Adipocyte (in vitro differentiated cells): ENCODE data around the gene OAS1.
"Not testable (repeated sequence)": the region's sequence is repeated elsewhere in the genome, so short reads cannot be mapped to it uniquely, and the experiment has no call there.

ENCODE experiments used
- DNase-seq: peaks from one replicate; pipeline ENCODE4 v3.0.0-alpha.2; 2015; ENCODE audit warnings: low read depth
- H3K27me3 ChIP-seq: replicated peaks from 2 replicates; pipeline ENCODE4 v1.7.0; 2013; ENCODE audit warnings: mild to moderate bottlenecking, low read length, moderate library complexity; ENCODE audit not compliant: control insufficient read depth, insufficient read depth
- H3K36me3 ChIP-seq: 2 replicates; pipeline ENCODE4 v1.7.0; 2013; ENCODE audit warnings: low read length, mild to moderate bottlenecking, moderate library complexity; ENCODE audit not compliant: control insufficient read depth, insufficient read depth, severe bottlenecking
- H3K4me1 ChIP-seq: 2 replicates; pipeline ENCODE4 v1.7.0; 2013; ENCODE audit warnings: mild to moderate bottlenecking, low read length, moderate library complexity; ENCODE audit not compliant: control insufficient read depth, insufficient read depth
- H3K4me3 ChIP-seq: 2 replicates; pipeline ENCODE4 v1.7.0; 2013; ENCODE audit warnings: mild to moderate bottlenecking, low read length, moderate library complexity
- H3K9ac ChIP-seq: 2 replicates; pipeline ENCODE4 v1.7.0; 2013; ENCODE audit warnings: mild to moderate bottlenecking, low read length, moderate library complexity
- H3K9me3 ChIP-seq: 2 replicates; pipeline ENCODE4 v1.7.0; 2013; ENCODE audit warnings: mild to moderate bottlenecking, low read length, moderate library complexity; ENCODE audit not compliant: control insufficient read depth

The OAS1 gene

DNA sequence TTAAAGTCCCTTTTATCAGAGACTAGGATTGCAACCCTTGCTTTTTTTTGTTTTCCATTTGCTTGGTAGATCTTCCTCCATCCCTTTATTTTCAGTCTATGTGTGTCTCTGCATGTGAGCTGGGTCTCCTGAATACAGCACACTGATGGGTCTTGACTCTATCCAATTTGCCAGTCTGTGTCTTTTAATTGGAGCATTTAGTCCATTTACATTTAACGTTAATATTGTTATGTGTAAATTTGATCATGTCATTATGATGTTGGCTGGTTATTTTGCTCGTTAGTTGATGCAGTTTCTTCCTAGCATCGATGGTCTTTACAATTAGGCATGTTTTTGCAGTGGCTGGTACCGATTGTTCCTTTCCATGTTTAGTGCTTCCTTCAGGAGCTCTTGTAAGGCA, 50.4 kb downstream of the OAS1 start:
- not testable (repeated sequence) for H3K4me1 ChIP-seq, H3K27me3 ChIP-seq, H3K9ac ChIP-seq, H3K36me3 ChIP-seq, H3K4me3 ChIP-seq, DNase-seq, H3K9me3 ChIP-seq

DNA sequence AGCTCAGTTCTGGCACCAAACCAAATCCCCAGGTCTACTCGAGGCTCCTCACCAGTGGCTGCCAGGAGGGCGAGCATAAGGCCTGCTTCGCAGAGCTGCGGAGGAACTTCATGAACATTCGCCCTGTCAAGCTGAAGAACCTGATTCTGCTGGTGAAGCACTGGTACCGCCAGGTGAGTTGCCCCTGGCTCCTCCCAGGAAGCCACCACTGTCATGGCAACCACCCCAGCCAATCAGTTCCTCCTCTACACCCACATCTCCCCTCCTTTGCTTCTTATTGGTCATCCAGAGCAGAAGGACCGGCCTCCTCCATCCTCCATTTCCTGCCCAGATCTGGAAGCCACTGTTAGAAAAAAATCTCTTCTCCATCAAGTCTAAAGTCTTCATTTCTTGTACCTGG, 54.3 kb downstream of the OAS1 start:
- H3K27me3 ChIP-seq, result no peaks in the 10 kb centered on the region
- H3K9ac ChIP-seq, result no peak overlapping the region
- no peaks in the 10 kb centered on the region for H3K9me3 ChIP-seq
- DNase-seq, result no peak
- H3K36me3 ChIP-seq, result peaks cover 6% of the 10 kb centered on the region
- no peak overlapping the region for H3K4me3 ChIP-seq
- peaks cover 4% of the 10 kb centered on the region for H3K4me1 ChIP-seq

DNA sequence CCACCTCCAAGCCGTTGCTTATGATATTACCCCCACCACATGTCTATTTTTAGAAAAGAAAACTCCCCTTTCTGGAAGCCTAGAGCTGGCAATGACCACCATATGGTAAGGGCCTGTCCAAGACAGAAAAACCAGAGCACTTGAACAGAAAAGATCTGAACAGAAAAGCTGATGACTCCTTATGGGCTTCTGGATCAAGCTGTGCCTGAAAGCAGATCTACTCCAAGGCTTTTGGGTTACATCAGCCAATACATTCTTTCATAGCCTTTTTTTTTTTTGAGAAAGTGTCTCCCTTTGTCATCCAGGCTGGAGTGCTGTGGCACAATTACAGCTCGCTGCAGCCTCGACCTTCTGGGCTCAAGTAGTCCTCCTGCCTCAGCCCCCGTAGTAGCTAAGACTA, 54.8 kb downstream of the OAS1 start:
- Histone ChIP-seq H3K36me3 (peaks cover 6% of the 10 kb centered on the region), H3K4me1 (peaks cover 4% of the 10 kb centered on the region), H3K9me3 (no peaks in the 10 kb centered on the region), H3K4me3 (no peak overlapping the region), H3K9ac (no peak overlapping the region), H3K27me3 (no peaks in the 10 kb centered on the region)
- no peak for DNase-seq

DNA sequence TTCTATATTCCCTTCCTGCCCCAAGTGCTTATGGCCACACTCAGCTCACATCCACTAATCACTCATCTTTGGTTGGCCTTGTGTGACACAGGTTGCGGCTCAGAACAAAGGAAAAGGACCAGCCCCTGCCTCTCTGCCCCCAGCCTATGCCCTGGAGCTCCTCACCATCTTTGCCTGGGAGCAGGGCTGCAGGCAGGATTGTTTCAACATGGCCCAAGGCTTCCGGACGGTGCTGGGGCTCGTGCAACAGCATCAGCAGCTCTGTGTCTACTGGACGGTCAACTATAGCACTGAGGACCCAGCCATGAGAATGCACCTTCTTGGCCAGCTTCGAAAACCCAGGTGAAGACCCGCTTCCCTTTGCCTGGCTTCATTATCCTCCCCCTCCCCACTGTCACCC, 55.8 kb downstream of the OAS1 start:
- no peak overlapping the region for H3K9ac ChIP-seq
- no peaks in the 10 kb centered on the region for H3K9me3 ChIP-seq
- H3K36me3 ChIP-seq, result peaks cover 6% of the 10 kb centered on the region
- H3K4me1 ChIP-seq, result peaks cover 4% of the 10 kb centered on the region
- no peaks in the 10 kb centered on the region for H3K27me3 ChIP-seq
- DNase-seq, result no peak
- no peak overlapping the region for H3K4me3 ChIP-seq

DNA sequence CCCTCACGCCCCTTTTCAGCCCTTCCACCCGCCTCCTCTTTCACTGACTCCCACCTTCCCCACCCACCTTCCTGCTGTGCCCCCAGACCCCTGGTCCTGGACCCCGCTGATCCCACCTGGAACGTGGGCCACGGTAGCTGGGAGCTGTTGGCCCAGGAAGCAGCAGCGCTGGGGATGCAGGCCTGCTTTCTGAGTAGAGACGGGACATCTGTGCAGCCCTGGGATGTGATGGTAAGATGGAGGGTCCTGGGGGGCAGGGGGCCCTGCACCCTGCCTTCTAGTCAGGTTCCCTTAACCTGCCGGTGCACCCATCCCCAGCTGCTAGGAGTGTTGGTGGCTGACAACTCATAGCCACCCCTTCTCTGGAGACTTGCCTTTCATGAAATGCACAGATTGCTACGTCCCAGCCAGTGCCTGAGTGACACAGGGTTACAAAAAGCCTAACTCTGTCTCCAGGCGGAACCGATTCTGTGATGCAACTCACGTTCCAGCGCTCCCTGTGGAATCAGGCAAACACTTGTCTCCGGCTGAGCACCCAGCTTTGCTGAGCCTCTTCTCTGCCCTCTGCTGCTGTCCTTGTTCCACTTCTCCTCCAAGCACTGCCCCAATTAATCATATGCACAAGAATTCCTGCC, 56.6 kb downstream of the OAS1 start:
- peaks cover 6% of the 10 kb centered on the region for H3K36me3 ChIP-seq
- no peaks in the 10 kb centered on the region for H3K27me3 ChIP-seq
- peaks cover 4% of the 10 kb centered on the region for H3K4me1 ChIP-seq
- DNase-seq, result no peak
- H3K4me3 ChIP-seq, result no peak overlapping the region
- H3K9ac ChIP-seq, result no peak overlapping the region
- no peaks in the 10 kb centered on the region for H3K9me3 ChIP-seq

DNA sequence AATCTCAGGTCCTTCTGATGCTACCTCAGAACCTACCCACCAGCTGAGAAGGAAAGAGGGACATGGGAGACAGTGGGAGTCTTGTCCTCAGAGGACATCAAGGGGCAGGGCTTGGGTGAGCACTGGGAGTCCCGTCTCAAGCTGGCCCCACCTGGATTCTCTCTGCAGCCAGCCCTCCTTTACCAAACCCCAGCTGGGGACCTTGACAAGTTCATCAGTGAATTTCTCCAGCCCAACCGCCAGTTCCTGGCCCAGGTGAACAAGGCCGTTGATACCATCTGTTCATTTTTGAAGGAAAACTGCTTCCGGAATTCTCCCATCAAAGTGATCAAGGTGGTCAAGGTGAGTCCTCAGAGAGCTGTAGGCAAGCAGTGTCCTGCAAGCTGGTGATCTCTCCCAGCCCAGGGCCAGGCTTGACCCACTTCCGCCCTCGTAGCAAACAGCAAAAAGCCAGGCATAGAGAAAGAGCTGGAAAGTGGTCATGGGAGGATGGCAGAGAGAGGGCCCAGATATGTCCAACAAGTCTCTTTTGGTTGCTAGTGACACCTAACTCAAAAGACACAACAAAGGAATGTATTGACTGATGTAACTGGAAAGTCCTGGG, 57.4 kb downstream of the OAS1 start:
- H3K4me3 ChIP-seq, result no peak overlapping the region
- no peaks in the 10 kb centered on the region for H3K27me3 ChIP-seq
- no peak for DNase-seq
- H3K36me3 ChIP-seq, result peaks cover 6% of the 10 kb centered on the region
- H3K4me1 ChIP-seq, result peaks cover 4% of the 10 kb centered on the region
- H3K9me3 ChIP-seq, result no peaks in the 10 kb centered on the region
- no peak overlapping the region for H3K9ac ChIP-seq

DNA sequence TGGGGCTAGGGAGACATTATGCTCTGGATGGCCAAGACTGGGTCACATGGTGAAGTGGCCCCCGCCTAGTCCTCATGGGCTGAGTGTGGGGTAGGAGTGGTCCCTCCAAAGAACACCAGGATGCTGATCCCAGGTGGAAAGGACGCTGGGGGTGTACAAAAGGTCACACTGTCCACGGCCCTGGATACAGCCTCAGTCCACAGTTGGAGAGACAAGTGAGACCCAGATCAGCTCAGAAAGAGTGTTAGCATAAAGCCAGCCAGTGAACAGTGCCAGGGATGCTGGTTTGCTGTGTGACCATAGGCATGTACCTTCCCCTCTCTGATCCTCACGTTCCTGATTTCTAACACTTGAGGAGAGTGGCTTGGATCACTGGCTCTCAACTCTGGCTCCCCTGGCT, 58.2 kb downstream of the OAS1 start:
- Histone ChIP-seq H3K4me3 (no peak overlapping the region), H3K27me3 (no peaks in the 10 kb centered on the region), H3K9ac (no peak overlapping the region), H3K36me3 (peaks cover 9% of the 10 kb centered on the region), H3K9me3 (no peaks in the 10 kb centered on the region), H3K4me1 (peaks cover 4% of the 10 kb centered on the region)
- no peak for DNase-seq

DNA sequence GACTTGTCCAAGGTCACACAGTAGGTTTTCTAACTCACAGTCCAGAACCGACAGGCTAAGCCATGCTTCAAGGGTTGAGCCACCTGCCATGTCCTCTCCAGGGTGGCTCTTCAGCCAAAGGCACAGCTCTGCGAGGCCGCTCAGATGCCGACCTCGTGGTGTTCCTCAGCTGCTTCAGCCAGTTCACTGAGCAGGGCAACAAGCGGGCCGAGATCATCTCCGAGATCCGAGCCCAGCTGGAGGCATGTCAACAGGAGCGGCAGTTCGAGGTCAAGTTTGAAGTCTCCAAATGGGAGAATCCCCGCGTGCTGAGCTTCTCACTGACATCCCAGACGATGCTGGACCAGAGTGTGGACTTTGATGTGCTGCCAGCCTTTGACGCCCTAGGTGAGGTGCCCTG, 58.9 kb downstream of the OAS1 start:
- Histone ChIP-seq H3K9me3 (no peaks in the 10 kb centered on the region), H3K4me3 (no peak overlapping the region), H3K9ac (no peak overlapping the region), H3K27me3 (no peaks in the 10 kb centered on the region), H3K4me1 (peaks cover 4% of the 10 kb centered on the region), H3K36me3 (peaks cover 12% of the 10 kb centered on the region)
- no peak for DNase-seq

DNA sequence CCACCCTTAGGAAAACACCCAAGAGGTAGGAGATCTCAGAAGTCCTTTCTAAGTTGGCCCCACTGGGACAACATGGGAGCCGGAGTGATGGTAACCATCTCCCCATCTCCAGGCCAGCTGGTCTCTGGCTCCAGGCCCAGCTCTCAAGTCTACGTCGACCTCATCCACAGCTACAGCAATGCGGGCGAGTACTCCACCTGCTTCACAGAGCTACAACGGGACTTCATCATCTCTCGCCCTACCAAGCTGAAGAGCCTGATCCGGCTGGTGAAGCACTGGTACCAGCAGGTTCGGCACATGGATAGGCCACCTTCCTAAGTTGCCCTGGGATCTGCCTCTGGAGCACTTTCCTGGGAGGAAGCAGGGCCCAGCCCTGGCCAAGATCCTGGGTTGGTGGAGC, 60.5 kb downstream of the OAS1 start:
- Histone ChIP-seq H3K9ac (no peak overlapping the region), H3K9me3 (no peaks in the 10 kb centered on the region), H3K4me1 (peaks cover 4% of the 10 kb centered on the region), H3K27me3 (no peaks in the 10 kb centered on the region), H3K4me3 (no peak overlapping the region), H3K36me3 (peaks cover 6% of the 10 kb centered on the region)
- DNase-seq, result no peak

DNA sequence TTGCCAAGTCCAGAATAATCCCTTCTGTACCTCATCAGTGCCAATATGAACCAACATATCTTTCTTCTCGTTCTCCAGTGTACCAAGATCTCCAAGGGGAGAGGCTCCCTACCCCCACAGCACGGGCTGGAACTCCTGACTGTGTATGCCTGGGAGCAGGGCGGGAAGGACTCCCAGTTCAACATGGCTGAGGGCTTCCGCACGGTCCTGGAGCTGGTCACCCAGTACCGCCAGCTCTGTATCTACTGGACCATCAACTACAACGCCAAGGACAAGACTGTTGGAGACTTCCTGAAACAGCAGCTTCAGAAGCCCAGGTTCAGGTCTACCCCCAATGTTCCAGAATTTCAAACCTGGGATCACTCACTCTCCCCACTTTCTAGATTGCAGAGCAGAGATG, 61.1 kb downstream of the OAS1 start:
- Histone ChIP-seq H3K36me3 (peaks cover 6% of the 10 kb centered on the region), H3K27me3 (no peaks in the 10 kb centered on the region), H3K9ac (no peak overlapping the region), H3K9me3 (no peaks in the 10 kb centered on the region), H3K4me1 (peaks cover 4% of the 10 kb centered on the region), H3K4me3 (no peak overlapping the region)
- no peak for DNase-seq
